Kidney (tissue), 14 donors: ENCODE measurements around the gene ARAP1. TPM values are rescaled to one million over a fixed set of nuclear protein-coding genes. Genes with fewer than 3 reads are reported as not detected.

ENCODE experiments used
- DNase-seq, 5 donors: peaks; one replicate each; pipeline ENCODE4 v3.0.0-alpha.2; 2013 to 2020
- FAIRE-seq: peaks from 2 replicates; lab custom pipeline; 2012; peaks lifted over from hg19 to GRCh38; lab: Jason Lieb, UNC
- H3K27ac ChIP-seq, 2 donors: one replicate each; pipeline ENCODE4 v1.7.0; 2013; ENCODE audit warnings: low read depth in 2 of 2, low read length in 2 of 2, inconsistent platforms in 1 of 2
- H3K27me3 ChIP-seq: one replicate; pipeline ENCODE4 v1.7.1; 2013; ENCODE audit warnings: low read length, inconsistent platforms; ENCODE audit not compliant: control insufficient read depth, insufficient read depth
- H3K36me3 ChIP-seq, 3 donors: one replicate each; pipeline versions ENCODE4 v1.7.0 to v1.7.1; 2013; ENCODE audit warnings: low read length in 3 of 3, control low read depth in 1 of 3, inconsistent platforms in 1 of 3; ENCODE audit not compliant: insufficient read depth in 3 of 3, control insufficient read depth in 2 of 3
- H3K4me1 ChIP-seq, 3 donors: one replicate each; pipeline versions ENCODE4 v1.7.0 to v1.7.1; 2013; ENCODE audit warnings: low read length in 3 of 3, inconsistent platforms in 1 of 3, low read depth in 1 of 3; ENCODE audit not compliant: control insufficient read depth in 2 of 3, insufficient read depth in 2 of 3
- H3K4me3 ChIP-seq, 3 donors: one replicate each; pipeline versions ENCODE4 v1.7.0 to v1.8.1; 2013; ENCODE audit warnings: low read length in 3 of 3, control low read depth in 1 of 3, inconsistent platforms in 1 of 3
- H3K9ac ChIP-seq, 3 donors: one replicate each; pipeline versions ENCODE4 v1.7.0 to v1.7.1; 2013; ENCODE audit warnings: low read length in 3 of 3, control low read depth in 1 of 3, inconsistent platforms in 1 of 3
- H3K9me3 ChIP-seq, 3 donors: one replicate each; pipeline versions ENCODE4 v1.7.0 to v1.7.1; 2013; ENCODE audit warnings: low read length in 3 of 3, control low read depth in 1 of 3, inconsistent platforms in 1 of 3; ENCODE audit not compliant: control insufficient read depth in 2 of 3, insufficient read depth in 1 of 3
- intact Hi-C: fragments of 100-400 bp; cut with DNase I; formaldehyde crosslinking; loops from one replicate; pipeline ENCODE4 v1.11.1; 2022
- polyA plus RNA-seq: library from polyadenylated mRNA; stranded (reverse); fragments of 350-450 nt; fragmentation: Illumina TruSeq; extraction: RNeasy Lipid Tissue Mini Kit (QIAGEN cat#74804); gene quantifications from one replicate; pipeline ENCODE4 v1.2.3, GENCODE V29; 2014; ENCODE audit warnings: low read depth, low replicate concordance; ENCODE audit not compliant: insufficient read depth
- total RNA-seq: library from RNA; stranded (reverse); fragmentation: NEBNext Ultra II Directional; extraction: Animal tissue kit (Norgen Biotek cat#: 25700); gene quantifications from one replicate; pipeline ENCODE4 v1.2.1, GENCODE V29; 2021
- TF ChIP-seq, protein P1 (sequence below): IDR thresholded peaks from 3 replicates; pipeline ENCODE4 v1.5.1; 2012; ENCODE audit warnings: mild to moderate bottlenecking, moderate library complexity, borderline replicate concordance; ENCODE audit not compliant: insufficient read depth; ENCODE audit errors: extremely low read depth
- donor health status: control.
- donor health status: control.
- donor health status: control.
- donor health status: control.
- donor health status: control.
- donor health status: DM: yes; HTN: yes; CAD: no.
- donor health status: Normal renal cell carcinoma (clear cell type).

ARAP1 gene
- total and polyA plus RNA-seq, 2 donors from 2014 or later, result 58.2 to 80.8 TPM

DNA sequence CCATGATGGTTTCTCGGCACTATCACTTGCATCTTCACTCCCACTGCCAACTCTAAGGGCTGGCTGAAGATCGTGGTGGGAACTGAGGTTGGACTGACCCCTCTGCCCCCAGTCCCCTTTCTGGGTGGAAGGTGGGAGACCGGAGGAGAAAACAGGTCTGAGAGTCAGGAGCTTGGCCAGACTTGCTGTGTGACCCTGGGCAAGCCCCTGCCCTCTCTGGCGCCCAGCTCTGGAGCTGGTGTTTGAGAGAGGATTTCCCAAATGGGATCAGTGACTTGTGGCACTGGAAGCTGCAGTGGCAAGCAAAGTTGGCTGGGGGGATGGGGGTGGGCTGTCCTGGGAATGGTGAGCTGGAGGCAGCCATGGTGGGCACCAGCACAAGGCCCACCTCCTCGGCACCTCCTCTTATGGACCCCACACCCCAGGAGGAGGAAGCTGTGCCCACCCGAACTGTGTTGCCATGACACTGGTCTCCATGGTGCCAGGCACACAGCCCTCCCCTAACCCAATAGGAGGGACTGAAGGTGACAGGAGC lies 71.5 kb downstream of the ARAP1 start:
- Histone ChIP-seq H3K27ac (no peak overlapping the region), H3K27me3 (peaks cover 4% of the 10 kb centered on the region), H3K4me3 (no peak overlapping the region), H3K36me3 (peaks cover 0 to 8% (median 0%) of the 10 kb centered on the region in 3 donors), H3K9me3 (no peaks in the 10 kb centered on the region), H3K4me1 (peaks cover 0 to 2% (median 0%) of the 10 kb centered on the region in 3 donors), H3K9ac (no peak overlapping the region)
- intact Hi-C loops, result no loop called here
- TF ChIP-seq, protein P1, sequence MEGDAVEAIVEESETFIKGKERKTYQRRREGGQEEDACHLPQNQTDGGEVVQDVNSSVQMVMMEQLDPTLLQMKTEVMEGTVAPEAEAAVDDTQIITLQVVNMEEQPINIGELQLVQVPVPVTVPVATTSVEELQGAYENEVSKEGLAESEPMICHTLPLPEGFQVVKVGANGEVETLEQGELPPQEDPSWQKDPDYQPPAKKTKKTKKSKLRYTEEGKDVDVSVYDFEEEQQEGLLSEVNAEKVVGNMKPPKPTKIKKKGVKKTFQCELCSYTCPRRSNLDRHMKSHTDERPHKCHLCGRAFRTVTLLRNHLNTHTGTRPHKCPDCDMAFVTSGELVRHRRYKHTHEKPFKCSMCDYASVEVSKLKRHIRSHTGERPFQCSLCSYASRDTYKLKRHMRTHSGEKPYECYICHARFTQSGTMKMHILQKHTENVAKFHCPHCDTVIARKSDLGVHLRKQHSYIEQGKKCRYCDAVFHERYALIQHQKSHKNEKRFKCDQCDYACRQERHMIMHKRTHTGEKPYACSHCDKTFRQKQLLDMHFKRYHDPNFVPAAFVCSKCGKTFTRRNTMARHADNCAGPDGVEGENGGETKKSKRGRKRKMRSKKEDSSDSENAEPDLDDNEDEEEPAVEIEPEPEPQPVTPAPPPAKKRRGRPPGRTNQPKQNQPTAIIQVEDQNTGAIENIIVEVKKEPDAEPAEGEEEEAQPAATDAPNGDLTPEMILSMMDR, result no peak
- FAIRE-seq (no peak), DNase-seq (peak in 1 of 5 donors; percentile 68)

DNA sequence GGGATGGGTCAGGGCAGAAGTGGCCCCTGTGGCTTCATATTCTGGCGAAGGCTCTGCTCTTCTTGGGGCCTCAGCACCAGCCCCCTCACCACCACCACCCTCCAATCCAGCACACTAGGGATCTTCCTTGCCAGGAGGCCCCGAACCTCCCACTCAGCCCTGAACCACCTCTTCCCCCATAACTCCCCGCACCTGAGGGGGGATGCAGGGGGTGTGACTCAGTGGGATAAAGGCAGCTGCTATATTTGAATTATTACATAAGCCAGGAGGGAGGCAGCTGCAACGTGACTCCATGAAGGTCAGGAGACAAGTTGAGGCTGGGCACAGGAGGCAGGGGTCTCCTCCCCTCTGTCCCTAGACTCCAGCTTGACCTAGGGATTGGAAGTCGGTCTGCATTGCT lies 72.3 kb downstream of the ARAP1 start:
- H3K9me3 ChIP-seq, result no peaks in the 10 kb centered on the region
- DNase-seq (peak in 1 of 5 donors; percentile 48), FAIRE-seq (no peak)
- TF ChIP-seq, protein P1, result no peak
- H3K9ac ChIP-seq, result no peak overlapping the region
- H3K4me1 ChIP-seq, result peaks cover 0 to 2% (median 0%) of the 10 kb centered on the region in 3 donors
- H3K27me3 ChIP-seq, result peaks cover 4% of the 10 kb centered on the region
- no peak overlapping the region for H3K4me3 ChIP-seq
- H3K27ac ChIP-seq, result no peak overlapping the region
- intact Hi-C loops, result no loop called here
- H3K36me3 ChIP-seq, result peaks cover 0 to 8% (median 0%) of the 10 kb centered on the region in 3 donors

DNA sequence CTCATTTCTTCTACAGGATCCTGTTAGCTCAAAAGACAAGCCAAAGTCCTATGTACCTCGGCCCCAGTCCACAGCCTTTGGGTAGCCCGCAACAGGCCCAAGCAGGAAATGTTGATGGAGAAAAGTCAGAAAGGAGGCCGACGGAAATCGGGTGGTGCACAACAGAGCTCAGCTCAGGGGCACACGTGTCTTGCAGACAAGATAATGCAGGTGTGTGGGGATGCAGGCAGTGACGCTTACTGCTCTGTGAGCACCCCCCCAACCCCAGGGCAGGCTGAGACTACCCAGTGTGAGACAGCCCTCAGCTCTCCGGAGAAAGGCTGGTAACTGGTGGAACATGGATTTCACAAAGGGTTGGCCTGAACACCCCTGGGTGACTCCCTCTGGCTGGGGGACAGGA lies 73.7 kb downstream of the ARAP1 start:
- peak in 1 of 5 donors; percentile 38 for DNase-seq
- Histone ChIP-seq H3K9me3 (no peaks in the 10 kb centered on the region), H3K4me3 (no peak overlapping the region), H3K36me3 (no peaks in the 10 kb centered on the region), H3K4me1 (peaks cover 0 to 2% (median 0%) of the 10 kb centered on the region in 3 donors), H3K27me3 (peaks cover 4% of the 10 kb centered on the region), H3K27ac (no peak overlapping the region), H3K9ac (no peak overlapping the region)
- TF ChIP-seq, protein P1, result no peak
- intact Hi-C loops, result no loop called here
- no peak for FAIRE-seq
